DOHH2 (cell line): ENCODE results near the gene KICS2.
A peak's percentile ranks its signal among the peaks of the same experiment; 100 is the strongest.

Experiments
- H3F3A ChIP-seq: fragments of 200-600 bp; sonication (generic), shearing (Covaris generic); 2 replicates; pipeline ENCODE4 v1.6.0; 2016; ENCODE audit warnings: antibody characterized with exemption, mild to moderate bottlenecking; ENCODE audit not compliant: control insufficient read depth, insufficient read depth
- H3K27ac ChIP-seq: fragments of 200-600 bp; sonication (generic); 2 replicates; pipeline ENCODE4 v1.5.1; 2014; ENCODE audit warnings: low read depth, mild to moderate bottlenecking, low read length, moderate library complexity
- H3K27me3 ChIP-seq: fragments of 200-600 bp; sonication (generic); 2 replicates; pipeline ENCODE4 v1.6.1; 2014; ENCODE audit warnings: mild to moderate bottlenecking, low read length, mixed read lengths; ENCODE audit not compliant: control insufficient read depth
- H3K36me3 ChIP-seq: fragments of 200-600 bp; sonication (generic); 2 replicates; pipeline ENCODE4 v1.6.1; 2014; ENCODE audit warnings: mild to moderate bottlenecking, low read length, moderate library complexity, mixed read lengths; ENCODE audit not compliant: control insufficient read depth
- H3K4me1 ChIP-seq: fragments of 200-600 bp; sonication (generic); 2 replicates; pipeline ENCODE4 v1.6.1; 2014; ENCODE audit warnings: mild to moderate bottlenecking, low read length, mixed read lengths; ENCODE audit not compliant: control insufficient read depth
- H3K4me2 ChIP-seq: fragments of 200-600 bp; sonication (generic); 2 replicates; pipeline ENCODE4 v1.6.0; 2014; ENCODE audit warnings: mild to moderate bottlenecking, low read length, moderate library complexity
- H3K4me3 ChIP-seq: fragments of 200-600 bp; sonication (generic); 2 replicates; pipeline ENCODE4 v1.5.1; 2014; ENCODE audit warnings: mild to moderate bottlenecking, low read length, mixed read lengths
- H3K79me2 ChIP-seq: fragments of 200-600 bp; sonication (generic); 2 replicates; pipeline ENCODE4 v1.6.1; 2014; ENCODE audit warnings: mild to moderate bottlenecking, low read length, mixed read lengths; ENCODE audit not compliant: control insufficient read depth
- H3K9me2 ChIP-seq: fragments of 200-600 bp; sonication (generic); replicated peaks from 2 replicates; pipeline ENCODE4 v1.6.1; 2014; ENCODE audit warnings: mild to moderate bottlenecking, low read length, mixed read lengths; ENCODE audit not compliant: control insufficient read depth
- H3K9me3 ChIP-seq: fragments of 200-600 bp; sonication (generic); 2 replicates; pipeline ENCODE4 v1.6.1; 2014; ENCODE audit warnings: antibody characterized with exemption, low read length, mixed read lengths; ENCODE audit not compliant: control insufficient read depth, insufficient read depth
- H4K20me1 ChIP-seq: fragments of 200-600 bp; sonication (generic); 2 replicates; pipeline ENCODE4 v1.6.0; 2014; ENCODE audit warnings: low read depth, mild to moderate bottlenecking, antibody characterized with exemption, low read length, moderate library complexity; ENCODE audit not compliant: control insufficient read depth, insufficient read depth
- CTCF ChIP-seq: fragments of 200-600 bp; sonication (generic); IDR thresholded peaks from one replicate; pipeline ENCODE4 v1.5.1; 2014; ENCODE audit warnings: antibody characterized with exemption, mild to moderate bottlenecking, low read depth, low read length; ENCODE audit not compliant: poor library complexity, severe bottlenecking
- EZH2phosphoT487 ChIP-seq: fragments of 200-600 bp; sonication (generic); IDR thresholded peaks from 2 replicates; pipeline ENCODE4 v1.6.1; 2017; ENCODE audit warnings: borderline replicate concordance, mild to moderate bottlenecking, antibody characterized with exemption, low read length, moderate library complexity, mixed read lengths

The KICS2 gene

GRCh38 chr12:64222009-64222765 lies at the start of gene KICS2:
KICS2 (minus strand) TSS chr12:64222296; CDS start chr12:64222237, 59 bp downstream.
- Histone ChIP-seq H3K79me2 (peaks cover 42% of the 10 kb centered on the region), H3F3A (no peaks in the 10 kb centered on the region), H3K27ac (peak within 1 kb of the TSS; percentile 33; the same call in 1 of the 2 replicates), H3K9me2 (no peaks in the 10 kb centered on the region), H3K9me3 (no peaks in the 10 kb centered on the region), H3K4me1 (peaks cover 24% of the 10 kb centered on the region), H3K36me3 (peaks cover 5% of the 10 kb centered on the region; the same call in 1 of the 2 replicates), H3K4me2 (peak within 1 kb of the TSS; percentile 80), H3K27me3 (no peaks in the 10 kb centered on the region), H4K20me1 (no peaks in the 10 kb centered on the region), H3K4me3 (peak within 1 kb of the TSS; percentile 89)
- TF ChIP-seq CTCF (no peak), EZH2phosphoT487 (no peak)

- H3K27ac ChIP-seq, result no peak overlapping the region
- H3K27me3 ChIP-seq, result peaks cover 13% of the 10 kb centered on the region; the same call in 1 of the 2 replicates
- no peaks in the 10 kb centered on the region for H3K9me2 ChIP-seq
- no peaks in the 10 kb centered on the region for H3K36me3 ChIP-seq
- no peaks in the 10 kb centered on the region for H3K9me3 ChIP-seq
- no peaks in the 10 kb centered on the region for H3F3A ChIP-seq
- no peaks in the 10 kb centered on the region for H4K20me1 ChIP-seq
- no peaks in the 10 kb centered on the region for H3K79me2 ChIP-seq
- H3K4me1 ChIP-seq, result no peaks in the 10 kb centered on the region
- no peak overlapping the region for H3K4me2 ChIP-seq
- H3K4me3 ChIP-seq, result no peak overlapping the region
- TF ChIP-seq EZH2phosphoT487 (no peak), CTCF (no peak)
Observed at GRCh38 chr12:64270411-64270810, 48.3 kb upstream of the KICS2 start.

GRCh38 chr12:64269161-64269560 lies 47.1 kb upstream of the KICS2 start:
- TF ChIP-seq CTCF (no peak), EZH2phosphoT487 (no peak)
- Histone ChIP-seq H3K4me1 (no peaks in the 10 kb centered on the region), H3K9me3 (no peaks in the 10 kb centered on the region), H3F3A (no peaks in the 10 kb centered on the region), H3K9me2 (no peaks in the 10 kb centered on the region), H4K20me1 (no peaks in the 10 kb centered on the region), H3K4me2 (no peak overlapping the region), H3K27ac (no peak overlapping the region), H3K79me2 (no peaks in the 10 kb centered on the region), H3K4me3 (no peak overlapping the region), H3K36me3 (no peaks in the 10 kb centered on the region), H3K27me3 (peaks cover 13% of the 10 kb centered on the region; the same call in 1 of the 2 replicates)
